Measurements from ENCODE around the gene MS4A13.

MS4A13 gene
- long read RNA-seq, result 0 reads

GRCh38 chr11:60515144-60515855 is at the start of gene MS4A13:
Gene MS4A13, plus strand, starts transcription at chr11:60515392. Its CDS starts 2,692 bp downstream, at chr11:60518084.
- no peak for TF ChIP-seq POLR2AphosphoS5 (IDR thresholded peaks at IDR 0.05; ENCODE audit: low read depth)
- TF ChIP-seq GABPA (IDR thresholded peaks at IDR 0.05; ENCODE audit: low read depth), result no peak
- no peak for TF ChIP-seq SPI1 (IDR thresholded peaks at IDR 0.05; ENCODE audit: borderline replicate concordance, low read depth)
- no peak for TF ChIP-seq REST (IDR thresholded peaks at IDR 0.05; ENCODE audit: insufficient replicate concordance, low read depth)
- no peak for TF ChIP-seq CTCF (IDR thresholded peaks at IDR 0.05; ENCODE audit: insufficient read depth, low read length)
- no peak within 1 kb of the TSS for H3K4me3 ChIP-seq (replicated peaks; ENCODE audit: insufficient read depth, low read length)
- no peak within 1 kb of the TSS for H3K27ac ChIP-seq (replicated peaks)
- DNase-seq (ENCODE audit: low read depth in 1 of 2, low spot score in 1 of 2), result no peak
- no peaks in the 10 kb centered on the region for H3K27me3 ChIP-seq (ENCODE audit: insufficient read depth, poor library complexity, severe bottlenecking)

GRCh38 chr11:60468829-60469228 is 46.4 kb upstream of the MS4A13 start:
- no peak overlapping the region for H3K4me3 ChIP-seq (replicated peaks; ENCODE audit: insufficient read depth, low read length)
- DNase-seq (ENCODE audit: low read depth in 1 of 2, low spot score in 1 of 2), result no peak
- no peak overlapping the region for H3K27ac ChIP-seq (replicated peaks)

More at GRCh38 chr11:60468829-60469228, 46.4 kb upstream of the MS4A13 start:
- TF ChIP-seq GABPA (IDR thresholded peaks at IDR 0.05; ENCODE audit: low read depth) (no peak), REST (IDR thresholded peaks at IDR 0.05; ENCODE audit: insufficient replicate concordance, low read depth) (no peak), SPI1 (IDR thresholded peaks at IDR 0.05; ENCODE audit: borderline replicate concordance, low read depth) (no peak), POLR2AphosphoS5 (IDR thresholded peaks at IDR 0.05; ENCODE audit: low read depth) (no peak), CTCF (IDR thresholded peaks at IDR 0.05; ENCODE audit: insufficient read depth, low read length) (no peak)
- H3K27me3 ChIP-seq (ENCODE audit: insufficient read depth, poor library complexity, severe bottlenecking), result no peaks in the 10 kb centered on the region
